ENCODE data around the gene TRIP4. TPM values are rescaled to one million over a fixed set of nuclear protein-coding genes. Genes with fewer than 3 reads are reported as not detected.
"Not testable (repeated sequence)": the region's sequence is repeated elsewhere in the genome, so short reads cannot be mapped to it uniquely, and the experiment has no call there.

Gene TRIP4
- total RNA-seq, 1 experiment from 2014 or later: 21.7 TPM

DNA sequence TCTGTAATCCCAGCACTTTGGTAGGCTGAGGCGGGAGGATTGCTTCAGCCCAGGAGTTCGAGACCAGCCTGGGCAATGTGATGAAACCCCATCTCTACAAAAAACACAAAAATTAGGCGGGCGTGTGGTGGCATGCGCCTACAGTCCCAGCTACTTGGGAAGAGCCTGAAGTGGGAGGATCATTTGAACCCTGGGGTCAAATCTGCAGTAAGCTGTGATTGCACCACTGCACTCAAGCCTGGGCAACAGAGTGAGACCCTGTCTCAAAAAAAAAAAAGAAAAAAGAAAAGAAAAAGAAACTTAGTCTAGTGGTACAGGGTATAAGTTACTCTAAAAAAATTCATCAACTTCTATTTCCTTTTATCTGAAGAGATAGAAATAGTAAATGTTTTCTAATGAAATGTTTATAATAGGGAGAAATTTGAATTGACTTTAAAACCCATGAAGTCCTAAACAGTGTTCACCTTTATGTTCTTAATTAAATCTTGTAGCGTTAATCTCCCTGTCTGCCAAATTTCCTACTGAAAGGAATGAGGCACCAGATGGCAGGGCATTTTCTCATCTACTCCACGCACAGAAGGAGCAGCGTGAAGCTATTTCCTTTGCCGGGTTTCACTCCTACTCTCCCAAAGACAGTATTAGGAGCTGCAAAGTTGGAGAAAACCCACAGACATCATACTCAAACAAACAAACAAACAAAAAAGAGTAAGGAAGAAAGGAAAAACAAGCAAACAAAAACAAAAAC is 8.2 kb upstream of the TRIP4 start:
- DNase-seq: no peak
- no peak overlapping the region for H3K4me2 ChIP-seq (ENCODE audit: insufficient read depth, insufficient read length, low read length)
- H3K9ac ChIP-seq (ENCODE audit: extremely low read depth, insufficient read length, low read length): peak overlapping the region; percentile 50
- no peak overlapping the region for H2BK5ac ChIP-seq (ENCODE audit: insufficient read length, low read length)
- no peak overlapping the region for H4K91ac ChIP-seq (ENCODE audit: insufficient read length, low read depth, low read length)
- no peak overlapping the region for H3K27ac ChIP-seq (ENCODE audit: insufficient read length, low read depth, low read length)
- no peaks in the 10 kb centered on the region for H3K23me2 ChIP-seq (ENCODE audit: insufficient read length, low read depth, low read length, poor library complexity, severe bottlenecking)
- peaks cover 3% of the 10 kb centered on the region for H3K79me1 ChIP-seq (ENCODE audit: insufficient read depth, low read depth, low read length, poor library complexity, severe bottlenecking)
- no peak overlapping the region for H3K18ac ChIP-seq (ENCODE audit: insufficient read length, low read depth, low read length)
- no peak overlapping the region for H3K14ac ChIP-seq (ENCODE audit: insufficient read depth, low read length)
- no peaks in the 10 kb centered on the region for H3K27me3 ChIP-seq (ENCODE audit: insufficient read depth, low read length)
- TF ChIP-seq, protein P1, sequence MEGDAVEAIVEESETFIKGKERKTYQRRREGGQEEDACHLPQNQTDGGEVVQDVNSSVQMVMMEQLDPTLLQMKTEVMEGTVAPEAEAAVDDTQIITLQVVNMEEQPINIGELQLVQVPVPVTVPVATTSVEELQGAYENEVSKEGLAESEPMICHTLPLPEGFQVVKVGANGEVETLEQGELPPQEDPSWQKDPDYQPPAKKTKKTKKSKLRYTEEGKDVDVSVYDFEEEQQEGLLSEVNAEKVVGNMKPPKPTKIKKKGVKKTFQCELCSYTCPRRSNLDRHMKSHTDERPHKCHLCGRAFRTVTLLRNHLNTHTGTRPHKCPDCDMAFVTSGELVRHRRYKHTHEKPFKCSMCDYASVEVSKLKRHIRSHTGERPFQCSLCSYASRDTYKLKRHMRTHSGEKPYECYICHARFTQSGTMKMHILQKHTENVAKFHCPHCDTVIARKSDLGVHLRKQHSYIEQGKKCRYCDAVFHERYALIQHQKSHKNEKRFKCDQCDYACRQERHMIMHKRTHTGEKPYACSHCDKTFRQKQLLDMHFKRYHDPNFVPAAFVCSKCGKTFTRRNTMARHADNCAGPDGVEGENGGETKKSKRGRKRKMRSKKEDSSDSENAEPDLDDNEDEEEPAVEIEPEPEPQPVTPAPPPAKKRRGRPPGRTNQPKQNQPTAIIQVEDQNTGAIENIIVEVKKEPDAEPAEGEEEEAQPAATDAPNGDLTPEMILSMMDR (conservative IDR thresholded peaks at IDR 0.05): no peak
- no peaks in the 10 kb centered on the region for H4K20me1 ChIP-seq (ENCODE audit: control insufficient read depth, insufficient read depth, insufficient read length)
- H3K27ac Mint-ChIP-seq: peak overlapping the region; percentile 24 to 71 (median 65); a peak in 3 of 7 replicates
- H2BK15ac ChIP-seq (ENCODE audit: low read depth, low read length): no peak overlapping the region
- H3K23ac ChIP-seq (ENCODE audit: insufficient read length, low read depth, low read length): no peak overlapping the region
- H3K9me3 Mint-ChIP-seq: no peaks in the 10 kb centered on the region
- WGBS (ENCODE audit: extremely low coverage, insufficient read length, low lambda C conversion rate): no CpG with 5 or more reads among the region's 9 CpGs
- H2AK5ac ChIP-seq (ENCODE audit: insufficient read length, low read length): no peak overlapping the region
- H3T11ph ChIP-seq (ENCODE audit: low read length): no peak overlapping the region
- H3K79me2 ChIP-seq (ENCODE audit: insufficient read depth, low read length): no peaks in the 10 kb centered on the region
- no peak overlapping the region for H4K5ac ChIP-seq (ENCODE audit: insufficient read length, low read depth, low read length)
- peak overlapping the region; percentile 91 to 95 for H3K4me3 Mint-ChIP-seq
- H3K9me3 ChIP-seq (ENCODE audit: control insufficient read depth, low read depth, low read length): no peaks in the 10 kb centered on the region
- no peak overlapping the region for H2AFZ ChIP-seq (ENCODE audit: low read length)
- no peak overlapping the region for H3K56ac ChIP-seq (ENCODE audit: insufficient read length, low read depth, low read length)
- no peaks in the 10 kb centered on the region for H3K4me1 ChIP-seq (ENCODE audit: insufficient read depth, low read length)
- H2BK12ac ChIP-seq (ENCODE audit: insufficient read length, low read depth, low read length): no peak overlapping the region
- peaks cover 15 to 31% (median 27%) of the 10 kb centered on the region in 3 experiments for H3K36me3 Mint-ChIP-seq (ENCODE audit: insufficient read depth in 1 of 3, low read depth in 3 of 3)
- no peak overlapping the region for H2BK120ac ChIP-seq (ENCODE audit: low read depth, low read length, poor library complexity, severe bottlenecking)
- H3K4ac ChIP-seq (ENCODE audit: low read depth, low read length): no peak overlapping the region
- no peak overlapping the region for H4K8ac ChIP-seq (replicated peaks; ENCODE audit: insufficient read length, low read depth, low read length)
- peaks cover 10 to 19% of the 10 kb centered on the region in 2 experiments for H3K4me1 Mint-ChIP-seq
- H3K27me3 Mint-ChIP-seq (ENCODE audit: low read depth): no peaks in the 10 kb centered on the region
- no peak overlapping the region for H2BK20ac ChIP-seq (ENCODE audit: low read depth, low read length, poor library complexity, severe bottlenecking)

DNA sequence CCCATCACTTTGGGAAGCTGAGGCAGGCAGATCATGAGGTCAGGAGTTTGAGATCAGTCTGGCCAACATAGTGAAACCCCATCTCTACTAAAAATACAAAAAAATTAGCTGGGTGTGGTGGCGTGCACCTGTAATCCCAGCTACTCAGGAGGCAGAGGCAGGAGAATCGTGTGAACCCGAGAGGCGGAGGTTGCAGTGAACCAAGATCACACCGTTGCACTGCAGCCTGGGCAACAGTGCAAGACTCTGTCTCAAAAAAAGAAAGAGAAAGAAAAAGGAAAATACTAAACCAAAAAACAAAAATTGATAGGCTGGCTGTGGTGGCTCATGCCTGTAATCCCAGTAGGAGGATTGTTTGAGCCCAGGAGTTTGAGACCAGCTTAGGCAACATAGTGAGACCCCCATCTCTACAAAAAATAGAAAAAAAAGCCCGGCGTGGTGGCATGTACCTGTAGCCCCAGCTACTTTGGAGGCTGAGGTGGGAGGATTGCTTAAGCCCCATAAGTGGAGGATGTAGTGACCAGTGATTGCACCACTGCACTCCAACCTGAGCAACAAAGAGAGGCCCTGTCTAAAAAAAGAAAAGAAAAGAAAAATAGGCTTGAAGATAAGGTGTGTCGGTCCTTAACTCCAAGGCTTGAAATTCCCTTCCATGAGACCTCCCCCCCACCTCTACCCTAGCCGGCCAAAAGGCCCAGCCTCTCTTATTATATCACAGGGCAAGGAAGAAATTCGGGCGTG is 7.3 kb upstream of the TRIP4 start:
- H3K4me2 ChIP-seq (ENCODE audit: insufficient read depth, insufficient read length, low read length): peak overlapping the region; percentile 84
- H3K56ac ChIP-seq (ENCODE audit: insufficient read length, low read depth, low read length); H3K23me2 ChIP-seq (ENCODE audit: insufficient read length, low read depth, low read length, poor library complexity, severe bottlenecking); H4K91ac ChIP-seq (ENCODE audit: insufficient read length, low read depth, low read length); H2BK5ac ChIP-seq (ENCODE audit: insufficient read length, low read length); H2BK120ac ChIP-seq (ENCODE audit: low read depth, low read length, poor library complexity, severe bottlenecking); H3K27ac ChIP-seq (ENCODE audit: insufficient read length, low read depth, low read length); H3K79me1 ChIP-seq (ENCODE audit: insufficient read depth, low read depth, low read length, poor library complexity, severe bottlenecking); H3K27me3 Mint-ChIP-seq (ENCODE audit: low read depth); H3K14ac ChIP-seq (ENCODE audit: insufficient read depth, low read length); H2BK20ac ChIP-seq (ENCODE audit: low read depth, low read length, poor library complexity, severe bottlenecking); H3T11ph ChIP-seq (ENCODE audit: low read length); H2BK15ac ChIP-seq (ENCODE audit: low read depth, low read length); H3K4ac ChIP-seq (ENCODE audit: low read depth, low read length); H3K9me3 Mint-ChIP-seq; H3K18ac ChIP-seq (ENCODE audit: insufficient read length, low read depth, low read length); H4K5ac ChIP-seq (ENCODE audit: insufficient read length, low read depth, low read length); H2AK5ac ChIP-seq (ENCODE audit: insufficient read length, low read length); H3K23ac ChIP-seq (ENCODE audit: insufficient read length, low read depth, low read length); H4K8ac ChIP-seq (replicated peaks; ENCODE audit: insufficient read length, low read depth, low read length); H3K9me3 ChIP-seq (ENCODE audit: control insufficient read depth, low read depth, low read length); H4K20me1 ChIP-seq (ENCODE audit: control insufficient read depth, insufficient read depth, insufficient read length); H2BK12ac ChIP-seq (ENCODE audit: insufficient read length, low read depth, low read length); H2AFZ ChIP-seq (ENCODE audit: low read length); H3K4me1 ChIP-seq (ENCODE audit: insufficient read depth, low read length); H3K27me3 ChIP-seq (ENCODE audit: insufficient read depth, low read length); DNase-seq; H3K79me2 ChIP-seq (ENCODE audit: insufficient read depth, low read length): not testable (repeated sequence)
- H3K36me3 Mint-ChIP-seq (ENCODE audit: insufficient read depth in 1 of 3, low read depth in 3 of 3): peaks cover 11 to 25% (median 23%) of the 10 kb centered on the region in 3 experiments
- H3K4me1 Mint-ChIP-seq: peaks cover 10 to 19% of the 10 kb centered on the region in 2 experiments
- no CpG with 5 or more reads among the region's 11 CpGs for WGBS (ENCODE audit: extremely low coverage, insufficient read length, low lambda C conversion rate)
- H3K27ac Mint-ChIP-seq: peak overlapping the region in 2 of 3 experiments; percentile 68 to 83; a peak in 4 of 7 replicates
- peak overlapping the region; percentile 91 to 95 for H3K4me3 Mint-ChIP-seq
- peak overlapping the region; percentile 94 for H3K9ac ChIP-seq (ENCODE audit: extremely low read depth, insufficient read length, low read length)
